Small intestine (tissue), 7 donors: ENCODE measurements around the gene MRPS33. TPM values are rescaled to one million over a fixed set of nuclear protein-coding genes. Genes with fewer than 3 reads are reported as not detected.

Experiments
- DNase-seq, 2 donors: peaks; one replicate each; pipeline versions ENCODE4 v3.0.0 to v3.0.0-alpha.2; 2013
- FAIRE-seq: peaks from 2 replicates; lab custom pipeline; 2012; peaks lifted over from hg19 to GRCh38; lab: Jason Lieb, UNC
- H3K27ac ChIP-seq, 3 donors: one replicate each; pipeline ENCODE4 v1.5.1; 2013; ENCODE audit warnings: low read length in 2 of 3, mild to moderate bottlenecking in 2 of 3, control low read depth in 1 of 3, inconsistent platforms in 1 of 3, low read depth in 1 of 3, moderate library complexity in 1 of 3
- H3K27me3 ChIP-seq, 3 donors: one replicate each; pipeline ENCODE4 v1.6.1; 2013; ENCODE audit warnings: low read length in 3 of 3, inconsistent platforms in 1 of 3; ENCODE audit not compliant: control insufficient read depth in 3 of 3, insufficient read depth in 3 of 3
- H3K36me3 ChIP-seq, 3 donors: one replicate each; pipeline ENCODE4 v1.6.1; 2013; ENCODE audit warnings: low read length in 3 of 3, inconsistent platforms in 1 of 3, low read depth in 1 of 3, mild to moderate bottlenecking in 1 of 3, moderate library complexity in 1 of 3; ENCODE audit not compliant: control insufficient read depth in 3 of 3, insufficient read depth in 2 of 3
- H3K4me1 ChIP-seq, 3 donors: one replicate each; pipeline ENCODE4 v1.6.1; 2013; ENCODE audit warnings: low read length in 2 of 3, inconsistent platforms in 1 of 3, low read depth in 1 of 3, mild to moderate bottlenecking in 1 of 3, moderate library complexity in 1 of 3; ENCODE audit not compliant: control insufficient read depth in 3 of 3, insufficient read depth in 2 of 3
- H3K4me3 ChIP-seq, 3 donors: one replicate each; pipeline ENCODE4 v1.5.1; 2013; ENCODE audit warnings: low read length in 3 of 3, control low read depth in 1 of 3, inconsistent platforms in 1 of 3, low read depth in 1 of 3, mild to moderate bottlenecking in 1 of 3, moderate library complexity in 1 of 3
- H3K9me3 ChIP-seq, 2 donors: one replicate each; pipeline ENCODE4 v1.6.1; 2013; ENCODE audit warnings: low read depth in 1 of 2, low read length in 1 of 2; ENCODE audit not compliant: control insufficient read depth in 2 of 2, insufficient read depth in 1 of 2
- WGBS, 3 donors: extraction: QIAGEN DNeasy Blood & Tissue Kit; methylation state at CpG; one replicate each; pipeline ENCODE4 v1.1.7; 2013; 5-methylcytosine and 5-hydroxymethylcytosine counted together
- polyA plus RNA-seq, 4 donors: library from polyadenylated mRNA; stranded (reverse) in 3 of 4; unstranded in 1 of 4; fragments of 200-250 nt in 3 of 4; fragments of 120-200 nt in 1 of 4; gene quantifications; one replicate each; pipeline versions ENCODE4 v1.2.1 to v1.2.3, GENCODE V29; 2013
- donor health status: healthy with polysubstance abuse.
- donor health status: control.
- donor health status: control.
- donor health status: Bipolar disorder and iron deficiency.
- donor health status: healthy.

Gene MRPS33
- polyA plus RNA-seq, 4 donors = 82.1 to 119 (median 104) TPM

GRCh38 chr7:141023295-141023694 lies 8.5 kb upstream of the MRPS33 start:
- no peak for FAIRE-seq
- H3K4me1 ChIP-seq = no peaks in the 10 kb centered on the region
- H3K4me3 ChIP-seq = no peak overlapping the region
- H3K36me3 ChIP-seq = no peaks in the 10 kb centered on the region
- DNase-seq = no peak
- peaks cover 0 to 6% of the 10 kb centered on the region in 2 donors for H3K9me3 ChIP-seq
- WGBS, 3 donors = 28 to 62% (median 49%) methylated on average over 1 of the region's 1 CpG
- no peaks in the 10 kb centered on the region for H3K27me3 ChIP-seq
- H3K27ac ChIP-seq = no peak overlapping the region

DNA sequence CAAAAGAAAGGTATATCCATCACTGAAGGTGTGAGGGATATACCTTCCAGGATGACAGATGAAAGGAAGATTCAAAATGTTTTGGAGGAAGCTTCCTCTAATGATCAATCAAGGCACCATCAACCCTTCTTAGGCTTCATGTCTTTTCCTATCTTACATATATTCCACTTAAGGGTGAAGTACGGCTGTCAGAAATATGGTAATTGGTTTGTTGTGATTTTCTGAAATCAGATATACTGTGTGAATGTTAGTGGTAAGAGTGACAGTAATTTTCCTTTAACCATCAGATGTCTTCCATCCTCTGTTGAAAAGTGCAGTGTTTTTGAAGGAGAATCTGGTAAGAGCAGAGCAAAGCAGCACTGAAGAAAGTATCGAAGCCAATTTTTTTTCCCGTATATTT lies 2.8 kb upstream of the MRPS33 start:
- no peak overlapping the region for H3K4me3 ChIP-seq
- peaks cover 0 to 5% (median 0%) of the 10 kb centered on the region in 3 donors for H3K27me3 ChIP-seq
- H3K4me1 ChIP-seq = peaks cover 0 to 4% (median 2%) of the 10 kb centered on the region in 3 donors
- peaks cover 0 to 3% of the 10 kb centered on the region in 2 donors for H3K9me3 ChIP-seq
- FAIRE-seq (no peak), DNase-seq (no peak)
- 91 to 93% (median 91%) methylated on average over 3 of the region's 3 CpGs for WGBS, 3 donors
- H3K36me3 ChIP-seq = no peaks in the 10 kb centered on the region
- no peak overlapping the region for H3K27ac ChIP-seq

- Histone ChIP-seq H3K4me3 (no peak overlapping the region), H3K27me3 (peaks cover 0 to 5% (median 0%) of the 10 kb centered on the region in 3 donors), H3K9me3 (peaks cover 0 to 3% of the 10 kb centered on the region in 2 donors), H3K4me1 (peaks cover 2 to 4% (median 2%) of the 10 kb centered on the region in 3 donors), H3K36me3 (no peaks in the 10 kb centered on the region), H3K27ac (no peak overlapping the region)
- DNase-seq (no peak), FAIRE-seq (no peak)
These were observed 1.6 kb upstream of the MRPS33 start for GRCh38 chr7:141016349-141016748.

- 1 to 3% (median 1%) methylated on average over 14 of the region's 14 CpGs for WGBS, 3 donors
- peak in 1 of 2 donors; percentile 11 for DNase-seq
These were observed 628 bp downstream of the MRPS33 start for GRCh38 chr7:141014125-141014523.

GRCh38 chr7:141013345-141013715 lies 1.4 kb downstream of the MRPS33 start:
- peaks cover 0 to 5% (median 0%) of the 10 kb centered on the region in 3 donors for H3K27me3 ChIP-seq
- H3K4me3 ChIP-seq = no peak overlapping the region
- peaks cover 2 to 9% (median 4%) of the 10 kb centered on the region in 3 donors for H3K4me1 ChIP-seq
- H3K9me3 ChIP-seq = peaks cover 0 to 3% of the 10 kb centered on the region in 2 donors
- peak in 1 of 2 donors; percentile 35 for DNase-seq
- WGBS, 3 donors = 11 to 36% (median 22%) methylated on average over 4 of the region's 4 CpGs
- no peak overlapping the region for H3K27ac ChIP-seq
- no peak for FAIRE-seq
- H3K36me3 ChIP-seq = peaks cover 0 to 10% (median 2%) of the 10 kb centered on the region in 3 donors

More at GRCh38 chr7:141014125-141014523, 628 bp downstream of the MRPS33 start:
- Histone ChIP-seq H3K4me1 (peaks cover 2 to 9% (median 4%) of the 10 kb centered on the region in 3 donors), H3K27ac (peak overlapping the region; percentile 56 to 97 (median 90)), H3K4me3 (peak overlapping the region; percentile 52 to 86 (median 59)), H3K27me3 (peaks cover 0 to 5% (median 0%) of the 10 kb centered on the region in 3 donors), H3K36me3 (peaks cover 0 to 8% (median 2%) of the 10 kb centered on the region in 3 donors), H3K9me3 (peaks cover 0 to 3% of the 10 kb centered on the region in 2 donors)
- FAIRE-seq = no peak

DNA sequence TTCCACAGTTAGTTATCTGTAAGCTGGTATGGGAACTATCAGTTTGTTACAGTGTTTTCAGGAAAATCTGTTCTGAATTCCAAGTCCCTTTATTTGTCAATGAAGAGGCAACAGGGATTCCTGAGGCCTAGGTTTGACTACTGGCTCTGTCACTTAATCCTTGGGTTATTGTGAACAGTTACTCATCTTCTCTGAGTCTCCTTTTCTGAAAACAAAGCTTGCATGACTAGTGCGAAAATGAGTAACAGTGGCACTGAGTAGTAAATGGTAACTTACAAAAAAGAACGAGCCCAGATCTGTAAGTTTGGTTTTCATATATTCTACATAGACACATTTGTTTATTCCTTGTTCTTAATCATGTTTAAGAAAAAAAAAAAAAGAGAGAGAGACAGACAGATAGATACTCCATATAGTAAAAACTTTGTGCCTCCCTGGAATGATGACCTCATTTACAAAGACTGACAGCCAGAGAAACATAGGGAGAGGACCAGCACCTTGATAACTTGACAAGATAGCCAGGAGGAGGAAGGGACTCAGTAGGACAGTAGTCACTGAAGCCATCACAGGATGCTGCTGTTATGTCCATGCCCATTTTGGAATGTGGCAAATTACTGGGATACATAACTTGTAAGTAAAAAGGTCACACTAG lies 1.9 kb downstream of the MRPS33 start:
- WGBS, 3 donors = 54 to 76% (median 56%) methylated on average over 2 of the region's 2 CpGs
- peaks cover 0 to 5% (median 0%) of the 10 kb centered on the region in 3 donors for H3K27me3 ChIP-seq
- no peak overlapping the region for H3K4me3 ChIP-seq
- H3K27ac ChIP-seq = peak overlapping the region in 1 of 3 donors; percentile 41
- FAIRE-seq (no peak), DNase-seq (no peak)
- H3K36me3 ChIP-seq = peaks cover 0 to 10% (median 2%) of the 10 kb centered on the region in 3 donors
- peaks cover 2 to 9% (median 4%) of the 10 kb centered on the region in 3 donors for H3K4me1 ChIP-seq
- H3K9me3 ChIP-seq = peaks cover 0 to 3% of the 10 kb centered on the region in 2 donors

- H3K4me3 ChIP-seq = no peak overlapping the region
- DNase-seq = peak; percentile 90 to 91
- peaks cover 0 to 3% of the 10 kb centered on the region in 2 donors for H3K9me3 ChIP-seq
- WGBS, 3 donors = 17 to 24% (median 19%) methylated on average over 3 of the region's 3 CpGs
- peaks cover 2 to 9% (median 4%) of the 10 kb centered on the region in 3 donors for H3K4me1 ChIP-seq
- H3K27me3 ChIP-seq = peaks cover 0 to 5% (median 0%) of the 10 kb centered on the region in 3 donors
- FAIRE-seq = no peak
- peaks cover 0 to 13% (median 5%) of the 10 kb centered on the region in 3 donors for H3K36me3 ChIP-seq
- no peak overlapping the region for H3K27ac ChIP-seq
These were observed 2.6 kb downstream of the MRPS33 start for GRCh38 chr7:141012044-141012685.

GRCh38 chr7:141011443-141011842 lies 3.3 kb downstream of the MRPS33 start:
- Histone ChIP-seq H3K27ac (peak overlapping the region in 1 of 3 donors; percentile 8), H3K9me3 (peaks cover 0 to 3% of the 10 kb centered on the region in 2 donors), H3K4me1 (peaks cover 2 to 9% (median 4%) of the 10 kb centered on the region in 3 donors), H3K36me3 (peaks cover 0 to 13% (median 5%) of the 10 kb centered on the region in 3 donors), H3K4me3 (no peak overlapping the region), H3K27me3 (peaks cover 0 to 3% (median 0%) of the 10 kb centered on the region in 3 donors)
- DNase-seq (no peak), FAIRE-seq (no peak)
- WGBS, 3 donors = 78 to 82% (median 80%) methylated on average over 4 of the region's 4 CpGs
